Neural cell (in vitro differentiated cells): ENCODE measurements around the gene RBM33.

Source experiments
- CTCF ChIP-seq: fragments of 450-650 bp; IDR thresholded peaks from 2 replicates; pipeline ENCODE4 v1.5.1; 2014; ENCODE audit warnings: antibody characterized with exemption, mild to moderate bottlenecking, moderate library complexity; ENCODE audit not compliant: poor library complexity, severe bottlenecking
- EP300 ChIP-seq: fragments of 450-650 bp; conservative IDR thresholded peaks from 2 replicates; pipeline ENCODE4 v1.6.1; 2014; ENCODE audit warnings: antibody characterized with exemption, mild to moderate bottlenecking, moderate library complexity; ENCODE audit not compliant: poor library complexity, severe bottlenecking
- EZH2 ChIP-seq: fragments of 200-600, 300-800 bp; shearing (Covaris generic), sonication (generic); IDR thresholded peaks from 2 replicates; pipeline ENCODE4 v1.6.1; 2014; ENCODE audit warnings: antibody characterized with exemption, low read length, borderline replicate concordance, mild to moderate bottlenecking; ENCODE audit not compliant: insufficient read depth, poor library complexity, severe bottlenecking
- POLR2AphosphoS5 ChIP-seq: IDR thresholded peaks from 2 replicates; pipeline ENCODE4 v1.6.1; 2012
- RAD21 ChIP-seq: fragments of 450-650 bp; conservative IDR thresholded peaks from 2 replicates; pipeline ENCODE4 v1.6.1; 2014; ENCODE audit warnings: antibody characterized with exemption, mild to moderate bottlenecking, moderate library complexity
- REST ChIP-seq: IDR thresholded peaks from 2 replicates; pipeline ENCODE4 v1.6.1; 2012; ENCODE audit warnings: borderline replicate concordance
- SMC3 ChIP-seq: fragments of 450-650 bp; conservative IDR thresholded peaks from 2 replicates; pipeline ENCODE4 v1.6.1; 2014; ENCODE audit warnings: antibody characterized with exemption, mild to moderate bottlenecking, moderate library complexity; ENCODE audit not compliant: poor library complexity

GRCh38 chr7:155665079-155665956, 20.9 kb downstream of the RBM33 start:
- TF ChIP-seq CTCF (no peak), POLR2AphosphoS5 (no peak), EZH2 (no peak), EP300 (no peak), SMC3 (no peak), REST (no peak), RAD21 (no peak)
